Measurements from ENCODE around the gene ZFP1. TPM values are rescaled to one million over a fixed set of nuclear protein-coding genes. Genes with fewer than 3 reads are reported as not detected.

Gene ZFP1
- total RNA-seq, 4 donors from 2014 or later, result 3.1 to 9.1 (median 5.7) TPM

- 80 to 86% methylated on average over 2 of the region's 3 CpGs for WGBS, 2 donors
- no peaks in the 10 kb centered on the region for H3K9me3 ChIP-seq
- intact Hi-C loops (cut with DNase I), result no loop called here
- H3K27me3 ChIP-seq, result no peaks in the 10 kb centered on the region
- H3K4me1 ChIP-seq, result peaks cover 58 to 74% (median 60%) of the 10 kb centered on the region in 3 donors
- H3K27ac ChIP-seq, result no peak overlapping the region
- H3K36me3 ChIP-seq, result peaks cover 0 to 22% (median 0%) of the 10 kb centered on the region in 3 donors
- no peak for DNase-seq
- H3K4me3 ChIP-seq, result no peak overlapping the region
- TF ChIP-seq POLR2A (IDR thresholded peaks at IDR 0.05) (no peak), CTCF (IDR thresholded peaks at IDR 0.05) (no peak)
Measured at GRCh38 chr16:75101635-75102034, 46.7 kb upstream of the ZFP1 start.

GRCh38 chr16:75102595-75102994, 45.7 kb upstream of the ZFP1 start:
- no peaks in the 10 kb centered on the region for H3K9me3 ChIP-seq
- WGBS, 2 donors, result 95 to 96% methylated on average over 9 of the region's 9 CpGs
- H3K27ac ChIP-seq, result no peak overlapping the region
- peaks cover 55 to 74% (median 62%) of the 10 kb centered on the region in 3 donors for H3K4me1 ChIP-seq
- H3K4me3 ChIP-seq, result no peak overlapping the region
- no peak for TF ChIP-seq CTCF (IDR thresholded peaks at IDR 0.05)
- TF ChIP-seq POLR2A (IDR thresholded peaks at IDR 0.05), result no peak
- no peaks in the 10 kb centered on the region for H3K27me3 ChIP-seq
- no peak for DNase-seq
- H3K36me3 ChIP-seq, result peaks cover 0 to 27% (median 0%) of the 10 kb centered on the region in 3 donors
- intact Hi-C loops (cut with DNase I), result no loop called here

GRCh38 chr16:75103994-75104393, 44.3 kb upstream of the ZFP1 start:
- WGBS, 2 donors, result 92 to 94% methylated on average over 5 of the region's 5 CpGs
- intact Hi-C loops (cut with DNase I), result no loop called here
- H3K36me3 ChIP-seq, result peaks cover 0 to 27% (median 0%) of the 10 kb centered on the region in 3 donors

GRCh38 chr16:75104836-75105235, 43.5 kb upstream of the ZFP1 start:
- no peak for DNase-seq
- H3K36me3 ChIP-seq, result peaks cover 0 to 27% (median 0%) of the 10 kb centered on the region in 3 donors
- H3K27me3 ChIP-seq, result no peaks in the 10 kb centered on the region
- 98 to 100% methylated on average over 2 to 7 of the region's 11 CpGs for WGBS, 2 donors
- H3K4me1 ChIP-seq, result peaks cover 53 to 74% (median 61%) of the 10 kb centered on the region in 3 donors
- H3K9me3 ChIP-seq, result no peaks in the 10 kb centered on the region
- peak overlapping the region; percentile 60 to 90 (median 86) for H3K27ac ChIP-seq
- TF ChIP-seq CTCF (IDR thresholded peaks at IDR 0.05) (no peak), POLR2A (IDR thresholded peaks at IDR 0.05) (no peak)
- H3K4me3 ChIP-seq, result no peak overlapping the region
- intact Hi-C loops (cut with DNase I), result no loop called here

More at GRCh38 chr16:75103994-75104393, 44.3 kb upstream of the ZFP1 start:
- Histone ChIP-seq H3K27ac (no peak overlapping the region), H3K4me3 (no peak overlapping the region), H3K4me1 (peaks cover 53 to 74% (median 61%) of the 10 kb centered on the region in 3 donors), H3K27me3 (no peaks in the 10 kb centered on the region), H3K9me3 (no peaks in the 10 kb centered on the region)
- TF ChIP-seq POLR2A (IDR thresholded peaks at IDR 0.05) (no peak), CTCF (IDR thresholded peaks at IDR 0.05) (no peak)
- DNase-seq, result no peak

- TF ChIP-seq CTCF (IDR thresholded peaks at IDR 0.05) (no peak), POLR2A (IDR thresholded peaks at IDR 0.05) (no peak)
- Histone ChIP-seq H3K9me3 (no peaks in the 10 kb centered on the region), H3K4me1 (peaks cover 53 to 74% (median 61%) of the 10 kb centered on the region in 3 donors), H3K27me3 (no peaks in the 10 kb centered on the region), H3K36me3 (peaks cover 0 to 27% (median 0%) of the 10 kb centered on the region in 3 donors), H3K27ac (peak overlapping the region; percentile 60 to 90 (median 86)), H3K4me3 (peak overlapping the region in 1 of 4 donors; percentile 13)
- WGBS, 2 donors, result 37 to 50% methylated on average over 4 to 6 of the region's 10 CpGs
- intact Hi-C loops (cut with DNase I), result no loop called here
- no peak for DNase-seq
Measured at GRCh38 chr16:75105306-75106061, 42.8 kb upstream of the ZFP1 start.

Data from esophagus squamous epithelium (tissue), 5 donors.